Measurements from ENCODE around the gene CPTP. TPM values are rescaled to one million over a fixed set of nuclear protein-coding genes. Genes with fewer than 3 reads are reported as not detected.
"Not testable (repeated sequence)": the region's sequence is repeated elsewhere in the genome, so short reads cannot be mapped to it uniquely, and the experiment has no call there.

Gene CPTP
- polyA plus RNA-seq, 5 donors: 9.4 to 22.0 (median 12.4) TPM

DNA sequence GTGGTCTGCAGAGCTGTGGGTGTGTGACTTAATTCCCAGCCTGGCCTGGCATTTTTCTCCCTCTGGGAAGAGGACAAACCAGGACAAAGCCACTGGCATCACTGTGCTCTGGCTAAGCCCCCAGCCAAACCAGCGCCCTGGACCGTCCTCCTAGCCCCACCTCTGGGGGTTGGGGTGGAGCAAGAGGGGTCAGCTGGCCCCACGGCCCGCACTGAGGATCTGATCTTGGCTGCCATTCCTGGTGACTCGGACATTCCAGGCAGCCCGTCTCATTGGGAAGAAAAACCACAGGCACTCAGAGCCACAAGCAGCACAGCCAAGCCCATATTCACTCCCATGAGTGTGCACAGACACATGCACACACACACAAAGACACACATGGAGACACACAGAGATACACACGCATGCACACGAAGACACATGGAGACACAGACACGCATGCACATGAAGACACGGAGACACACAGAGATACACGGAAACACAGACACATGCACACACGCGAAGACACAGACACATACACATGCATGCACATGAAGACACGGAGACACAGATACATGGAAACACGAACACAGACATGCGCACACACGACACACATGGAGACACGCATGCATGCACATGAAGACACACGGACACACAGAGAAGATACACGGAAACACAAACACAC, 36.0 kb downstream of the CPTP start:
- no peak for DNase-seq

DNA sequence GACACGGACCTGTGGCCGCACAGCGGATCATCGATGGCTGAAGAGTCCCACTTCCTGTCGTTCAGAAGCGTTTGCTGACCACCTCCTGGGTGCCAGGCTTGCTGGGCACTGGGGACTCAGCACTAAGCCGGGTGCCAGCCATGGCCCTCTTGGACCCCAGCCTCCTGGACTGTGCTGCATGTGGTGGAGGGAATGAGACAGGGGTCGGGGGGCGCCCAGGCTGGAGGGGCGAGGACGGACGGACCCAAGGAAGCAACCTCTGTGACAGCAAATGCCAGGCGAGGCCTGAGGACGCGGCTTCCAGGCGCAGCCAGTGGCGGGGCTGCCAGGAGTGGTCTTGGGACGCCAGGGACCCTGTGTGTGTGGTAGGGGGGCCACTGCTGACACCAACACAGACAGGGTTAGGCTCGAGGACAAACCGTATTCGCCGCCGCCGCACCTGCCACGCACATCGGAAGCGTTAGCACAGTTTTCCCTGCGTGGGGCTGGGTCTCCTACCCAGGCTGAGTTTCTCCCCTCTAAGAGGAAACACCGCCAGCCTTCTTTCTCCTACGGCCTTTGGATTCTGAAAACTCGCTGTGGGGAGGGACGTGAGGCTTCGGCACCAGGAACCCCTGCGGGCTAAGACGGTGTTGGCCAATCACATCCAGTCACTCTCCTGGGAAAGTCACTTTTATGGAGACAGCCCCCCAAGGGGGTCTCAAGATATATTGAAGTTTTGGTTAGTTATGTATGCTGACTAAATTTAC, 36.8 kb downstream of the CPTP start:
- no peak for DNase-seq

DNA sequence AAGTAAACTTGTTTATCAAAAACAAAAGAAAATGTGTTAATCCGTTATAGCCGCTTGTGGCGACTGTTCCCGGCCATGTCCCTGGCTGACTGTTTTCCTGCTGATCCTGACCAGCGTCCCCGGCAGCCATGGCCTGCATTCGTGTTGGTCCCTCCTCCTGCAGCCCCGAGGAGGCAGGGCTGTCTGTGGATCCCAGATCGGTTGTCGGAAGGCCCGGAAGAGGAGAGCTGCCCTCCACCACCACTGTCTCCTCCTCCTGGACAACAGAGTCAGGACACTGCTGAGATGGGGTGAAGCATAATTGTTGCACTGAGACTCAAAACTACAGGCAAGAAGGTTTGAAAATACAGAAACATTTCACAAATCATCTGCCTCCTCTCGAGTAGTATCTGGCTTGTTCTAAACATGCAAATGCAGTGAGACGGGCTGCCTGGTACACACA, 37.4 kb downstream of the CPTP start:
- no peak for DNase-seq

DNA sequence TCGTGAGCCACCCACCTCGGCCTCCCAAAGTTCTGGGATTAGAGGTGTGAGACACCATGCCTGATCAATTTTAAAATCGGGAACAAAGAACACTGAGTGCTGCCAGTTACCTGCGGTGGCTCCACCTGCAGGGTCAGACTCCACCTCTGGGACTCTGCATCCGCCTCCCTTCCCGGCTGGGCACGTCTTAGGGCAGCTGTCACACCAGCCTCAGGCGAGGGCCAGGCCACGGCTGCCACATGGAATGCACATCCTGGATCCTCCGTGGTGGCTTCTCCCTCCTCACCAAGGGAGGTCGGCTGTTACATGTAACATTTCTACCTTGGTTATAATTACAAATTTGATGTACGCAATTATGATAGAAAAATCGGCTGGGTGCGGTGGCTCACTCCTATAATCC, 39.7 kb downstream of the CPTP start:
- DNase-seq: no peak

DNA sequence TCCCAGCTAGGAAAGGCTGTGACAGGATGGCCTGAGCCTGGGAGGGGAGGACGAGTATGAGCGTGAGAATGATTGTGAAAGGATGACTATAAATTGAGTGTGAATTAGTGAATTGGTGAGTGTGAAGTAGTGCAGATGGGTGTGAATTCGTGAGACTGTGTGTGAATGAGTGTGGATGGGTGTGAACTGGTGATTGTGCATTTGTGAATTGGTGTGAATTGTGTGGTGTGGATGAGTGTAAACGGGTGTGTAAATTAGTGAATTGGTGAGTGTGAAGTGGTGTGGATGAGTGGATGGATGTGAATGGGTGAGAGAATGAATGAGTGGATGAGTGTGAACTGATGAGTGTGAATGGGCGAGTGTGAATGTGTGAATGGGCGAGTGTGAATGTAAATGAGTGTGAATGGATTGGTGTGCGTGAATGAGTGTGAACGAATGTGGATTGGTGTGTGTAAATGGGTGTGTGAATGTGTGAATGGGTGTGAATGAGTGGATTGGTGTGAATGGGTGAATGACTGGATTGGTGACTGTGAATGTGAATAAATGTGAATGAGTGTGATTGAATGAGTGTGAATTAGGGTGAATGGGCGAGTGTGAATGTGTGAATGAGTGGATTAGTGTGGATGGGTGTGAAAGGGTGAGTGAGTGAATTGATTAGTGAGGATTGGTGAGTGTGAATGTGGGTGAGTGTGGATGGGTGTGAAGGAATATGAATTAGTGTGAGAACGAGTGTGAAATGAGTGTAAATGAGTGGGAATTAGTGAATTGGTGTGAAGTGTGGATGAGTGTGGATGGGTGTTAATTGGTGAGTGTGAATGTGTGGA, 41.5 kb downstream of the CPTP start:
- no peak for DNase-seq

DNA sequence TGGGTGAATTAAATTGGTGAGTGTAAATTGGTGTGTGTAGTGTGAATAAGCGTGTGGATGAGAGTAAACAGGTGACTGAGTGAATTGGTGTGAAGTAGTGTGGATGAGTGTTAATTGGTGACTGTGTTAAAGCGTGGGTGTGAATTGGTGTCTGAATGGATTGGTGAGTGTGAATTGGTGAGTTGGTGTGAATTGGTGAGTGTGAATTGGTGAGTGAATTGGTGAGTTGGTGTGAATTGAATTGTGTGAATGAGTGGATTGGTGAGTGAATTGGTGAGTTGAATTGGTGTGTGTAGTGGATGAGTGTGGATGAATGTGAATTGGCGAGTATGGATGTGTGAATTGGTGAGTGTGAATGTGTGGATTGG, 42.1 kb downstream of the CPTP start:
- DNase-seq: no peak

DNA sequence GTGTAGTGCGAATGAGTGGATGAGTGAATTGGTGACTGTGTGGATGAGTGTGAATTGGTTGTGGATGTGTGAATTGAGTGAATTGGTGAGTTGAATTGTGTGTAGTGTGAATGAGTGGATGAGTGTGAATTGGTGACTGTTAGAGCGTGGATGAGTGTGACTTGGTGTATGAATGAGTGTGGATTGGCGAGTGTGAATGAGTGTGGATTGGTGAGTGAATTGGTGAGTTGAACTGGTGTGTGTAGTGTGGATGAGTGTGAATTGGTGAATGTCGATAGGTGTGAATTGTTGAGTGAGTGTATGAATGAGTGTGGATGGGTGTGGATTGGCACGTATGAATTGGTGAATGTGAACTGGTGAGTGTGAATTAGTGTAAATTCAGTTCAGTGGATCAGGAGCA, 42.7 kb downstream of the CPTP start:
- DNase-seq: no peak

DNA sequence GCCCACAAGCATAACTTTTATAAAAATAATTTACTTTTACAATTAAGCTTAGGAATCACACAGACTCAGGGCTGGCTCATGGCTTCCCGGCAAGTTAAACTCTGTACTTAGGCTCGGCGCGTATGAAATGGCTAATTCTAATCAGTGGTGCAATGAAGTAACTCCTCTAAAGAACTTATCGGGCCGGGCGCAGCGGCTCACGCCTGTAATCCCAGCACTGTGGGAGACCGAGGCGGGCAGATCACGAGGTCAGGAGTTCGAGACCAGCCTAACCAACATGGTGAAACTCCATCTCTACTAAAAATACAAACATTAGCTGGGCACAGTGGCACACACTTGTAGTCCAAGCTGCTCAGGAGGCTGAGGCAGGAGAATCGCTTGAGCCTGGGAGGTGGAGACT, 45.5 kb downstream of the CPTP start:
- DNase-seq: not testable (repeated sequence)

DNA sequence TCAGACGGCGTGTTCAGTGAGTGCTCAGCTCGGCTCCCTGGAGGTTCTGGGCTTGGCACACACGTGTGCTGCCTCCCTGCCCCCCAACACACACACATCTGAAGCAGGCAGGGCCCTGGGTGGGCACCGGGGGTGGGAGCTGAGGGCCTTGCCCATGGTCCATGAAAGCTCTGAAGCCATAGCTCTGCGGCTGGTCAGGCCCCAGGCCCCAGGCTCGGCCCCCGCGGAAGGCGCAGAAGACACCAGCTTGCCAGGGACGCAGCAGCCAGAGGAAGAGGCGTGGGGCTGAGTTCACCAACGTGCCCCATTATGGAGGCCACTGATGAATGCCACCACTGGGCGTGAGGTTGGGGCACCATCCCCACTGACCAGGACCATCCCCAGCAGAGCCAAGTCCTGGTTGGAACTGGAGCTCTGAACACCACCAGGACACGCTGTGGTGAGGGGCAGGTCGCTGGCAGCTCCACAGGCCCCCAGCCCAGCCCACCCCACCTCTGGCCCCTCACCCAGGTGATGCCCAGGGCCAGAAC, 46.2 kb downstream of the CPTP start:
- no peak for DNase-seq

DNA sequence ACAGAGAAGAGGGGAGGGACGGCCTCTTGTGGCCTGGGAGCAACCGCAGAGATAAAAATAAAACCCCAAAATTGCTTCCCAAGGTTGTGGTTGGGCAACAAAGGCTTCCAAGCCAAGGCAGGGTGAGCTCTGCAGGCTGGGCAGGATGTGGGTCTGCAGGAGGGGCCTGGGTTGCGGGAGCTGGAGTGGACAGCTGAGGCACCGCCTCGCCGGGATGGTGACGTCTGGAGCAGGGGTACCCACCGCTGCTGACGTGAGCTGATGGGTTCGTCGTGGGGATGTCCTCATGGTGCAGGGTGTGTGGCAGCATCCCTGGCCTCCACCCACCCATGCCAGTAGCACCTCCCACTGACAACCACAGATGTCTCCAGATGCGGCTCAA, 46.8 kb downstream of the CPTP start:
- no peak for DNase-seq

DNA sequence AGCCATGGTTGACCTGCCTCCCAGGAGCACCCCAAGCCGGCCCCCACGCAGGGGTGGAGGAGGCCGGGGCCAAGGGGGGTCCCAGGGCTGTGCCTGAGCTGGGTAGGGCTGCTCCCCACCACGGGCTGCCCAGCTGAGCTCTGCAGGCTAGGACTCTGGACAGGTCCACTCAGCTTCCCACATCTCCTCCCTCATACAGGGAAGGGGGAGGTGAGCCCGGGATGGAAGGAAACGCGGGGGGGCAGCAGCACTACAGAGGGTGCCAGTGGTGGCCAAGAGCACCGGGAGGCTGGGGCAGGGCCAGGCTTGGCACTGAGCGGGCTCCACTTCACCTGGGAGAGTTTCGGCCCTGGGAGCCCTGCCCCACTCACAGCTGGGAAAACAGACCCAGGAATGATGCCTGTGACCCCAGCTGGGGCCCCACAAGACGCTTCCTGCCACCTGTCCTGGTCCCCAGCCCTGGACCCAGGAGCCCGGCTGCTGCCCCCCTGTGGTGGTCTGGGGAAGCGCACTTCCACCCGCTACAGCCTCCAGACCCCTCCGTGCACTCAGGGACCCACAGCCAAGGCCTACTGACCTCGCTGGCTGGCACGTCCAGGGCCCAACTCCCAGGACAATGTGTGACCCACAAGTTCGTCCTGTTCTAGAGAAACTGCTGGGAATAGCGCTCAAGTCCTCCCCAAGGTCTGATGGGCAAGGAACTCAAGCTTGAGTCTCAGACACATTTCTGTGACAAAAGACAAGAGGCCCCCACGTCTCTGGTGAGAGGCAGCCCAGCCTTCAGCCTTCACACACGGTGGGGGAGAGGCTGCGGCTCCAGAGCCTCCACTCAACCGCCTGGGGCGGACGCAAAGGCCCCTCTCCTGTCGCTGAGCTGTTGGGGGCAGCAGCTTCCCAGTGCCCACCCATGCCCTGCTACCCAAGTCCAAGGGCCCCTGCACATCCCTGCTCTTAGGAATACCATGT, 47.4 kb downstream of the CPTP start:
- no peak for DNase-seq

DNA sequence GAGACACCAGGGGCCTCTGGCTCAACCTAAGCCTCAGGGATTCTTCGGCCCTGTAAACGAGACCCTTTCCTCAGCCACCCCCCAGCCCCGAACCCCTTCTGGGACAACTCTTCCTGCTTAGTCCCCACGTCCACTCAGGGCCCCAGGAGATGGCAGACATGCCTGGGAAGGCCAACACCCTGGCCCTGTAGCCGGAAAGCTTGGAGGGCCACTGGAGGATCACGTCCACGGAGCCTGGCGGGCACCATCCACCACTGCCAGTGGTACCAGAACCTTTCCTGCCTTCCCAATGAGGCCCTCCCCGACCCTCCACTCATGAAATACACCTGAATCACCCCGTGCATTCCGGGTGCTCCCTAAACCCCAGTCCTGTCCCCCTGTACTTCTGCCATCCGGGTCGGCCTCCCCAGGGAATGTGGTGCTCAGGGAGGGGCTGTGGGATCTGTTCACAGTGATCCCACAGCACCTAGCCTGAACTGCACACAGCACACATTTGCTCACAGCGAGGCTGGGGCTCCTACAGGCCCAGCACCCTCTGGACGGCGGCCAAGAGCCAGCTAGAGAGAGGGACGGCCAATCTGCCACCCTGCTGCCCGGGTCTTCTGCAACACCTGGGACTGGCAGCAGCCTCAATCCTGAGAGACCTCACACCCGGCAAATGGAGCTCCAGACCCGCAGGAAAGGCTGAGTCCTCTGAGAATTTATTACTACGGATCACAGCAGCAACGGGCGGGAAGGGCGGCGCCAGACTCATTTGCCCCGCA, 48.6 kb downstream of the CPTP start:
- DNase-seq: no peak

DNA sequence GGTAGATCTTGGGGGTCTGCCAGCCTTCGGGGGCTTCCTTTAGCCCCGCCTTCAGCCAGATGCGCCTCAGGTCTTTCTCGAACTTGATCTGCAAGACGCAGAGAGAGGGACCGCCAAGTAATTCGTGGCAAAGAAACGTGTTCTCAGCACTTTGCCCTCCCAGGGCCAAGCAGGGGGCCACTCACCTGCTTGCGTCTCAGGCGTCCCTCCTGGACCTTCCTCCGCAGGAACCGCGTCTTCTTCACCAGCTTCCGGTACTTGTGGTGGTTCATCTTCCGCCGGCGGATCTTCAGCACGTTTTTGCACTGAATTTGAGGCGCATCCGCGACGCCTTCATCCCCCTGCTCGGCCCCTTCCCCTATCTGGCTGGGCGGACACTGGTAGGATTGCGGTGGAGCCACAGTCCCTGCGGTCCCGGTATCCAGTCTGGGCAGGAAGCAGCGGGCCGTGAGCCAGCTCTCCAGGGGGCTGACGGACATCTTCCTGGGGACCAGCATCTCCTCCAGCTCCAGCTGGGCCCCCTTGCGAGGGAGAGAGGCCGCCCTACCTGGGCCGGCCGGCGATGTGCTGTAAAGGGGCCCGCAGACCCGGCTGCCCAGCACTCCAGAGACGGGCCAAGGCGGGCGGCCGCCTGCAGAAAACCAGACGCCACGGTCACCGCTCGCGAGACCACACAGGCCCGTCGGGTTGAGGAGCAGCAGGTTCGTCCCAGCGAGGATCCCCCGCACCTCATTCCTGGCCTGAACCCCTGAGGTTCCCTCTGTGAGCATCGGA, 49.4 kb downstream of the CPTP start:
- DNase-seq: no peak

DNA sequence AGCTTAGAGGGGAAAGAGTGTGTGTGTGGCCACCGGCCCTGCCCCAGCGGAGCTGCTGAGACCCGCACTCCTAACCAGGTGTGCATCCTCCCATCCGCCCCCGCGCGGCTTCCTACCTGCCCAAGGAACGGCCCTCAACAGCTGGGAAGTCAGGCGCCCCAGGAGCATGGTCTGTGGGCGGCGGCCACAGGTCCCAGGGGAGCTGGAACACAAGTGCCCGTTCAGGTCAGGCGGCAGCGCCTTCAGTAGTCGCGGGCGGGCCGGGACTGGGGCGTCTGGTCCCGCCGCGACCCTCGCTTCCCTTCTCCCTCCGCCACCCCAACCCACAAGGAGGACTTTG, 50.0 kb downstream of the CPTP start:
- no peak for DNase-seq

DNA sequence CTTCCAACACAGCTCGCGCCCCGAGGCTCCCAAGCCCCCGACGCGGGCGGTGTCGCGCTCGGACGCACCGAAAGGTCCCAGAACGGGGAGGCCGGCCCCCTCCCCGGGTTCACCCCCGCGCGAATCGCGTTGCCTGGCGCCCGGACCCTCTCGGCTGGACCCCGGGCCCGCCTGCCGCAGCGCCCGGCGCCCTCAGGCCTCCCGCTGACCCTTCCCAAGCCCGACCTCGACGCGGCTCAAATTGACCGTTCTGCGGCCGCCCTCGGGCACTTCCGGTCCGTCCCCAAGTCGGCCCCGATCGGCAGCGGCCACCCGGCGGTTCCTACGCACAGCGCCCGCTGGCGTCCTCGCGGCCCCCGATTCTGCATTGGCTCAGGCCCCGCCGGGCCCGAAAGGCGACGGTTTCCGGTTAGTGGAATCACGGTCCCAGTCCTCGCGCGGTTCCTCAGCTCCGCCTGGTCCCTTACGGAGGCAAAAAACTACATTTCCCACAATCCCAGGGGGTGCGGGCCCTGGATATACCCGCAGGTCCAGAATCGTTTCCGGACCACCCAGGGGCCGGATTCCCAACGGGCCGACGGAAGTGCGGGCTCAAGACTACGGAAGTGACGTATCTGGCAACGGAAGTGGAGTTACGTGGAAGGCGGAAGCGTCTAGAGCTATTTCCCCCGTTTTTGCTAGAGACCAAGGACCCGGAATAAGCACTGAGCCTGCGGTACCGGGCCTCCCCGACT, 50.5 kb downstream of the CPTP start, which contains the start of gene AURKAIP1:
AURKAIP1 (minus strand) TSS at position 279 of the 734 bp plus-strand sequence. CDS start 451 bp downstream, outside the sequence.
- peak; percentile 100 for DNase-seq

DNA sequence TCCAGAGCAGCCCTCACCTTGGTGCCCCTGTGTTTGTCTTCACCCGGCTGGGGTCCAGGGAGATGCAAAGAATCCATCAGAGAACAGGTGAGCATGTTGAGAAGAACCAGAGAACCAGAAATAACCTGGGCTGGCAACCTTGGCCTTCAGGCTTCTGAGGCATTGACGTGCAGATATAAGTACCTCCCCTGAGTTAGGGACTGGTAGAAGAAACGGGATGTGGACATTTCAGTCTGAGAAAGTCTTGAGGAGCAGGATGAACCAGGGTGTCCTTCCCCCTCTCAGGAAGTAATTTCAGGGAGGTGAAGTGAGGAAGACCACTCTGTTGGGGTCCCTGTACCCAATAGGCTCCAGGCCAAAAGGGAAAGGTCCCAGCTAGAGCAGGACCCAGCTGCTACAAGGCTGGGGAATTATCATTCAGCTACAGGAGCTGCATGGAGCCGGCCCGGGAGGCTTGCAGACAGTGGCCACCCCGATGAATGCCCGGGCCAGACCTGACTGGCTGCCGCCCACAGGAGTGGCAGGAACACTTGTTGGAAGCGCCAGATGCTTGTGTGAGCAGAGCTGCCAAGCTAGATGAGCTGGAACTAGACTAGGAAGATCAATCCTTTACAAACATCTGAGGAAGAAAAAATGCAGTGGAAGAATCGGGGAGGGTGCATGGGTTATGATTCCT, 52.1 kb downstream of the CPTP start:
- no peak for DNase-seq

DNA sequence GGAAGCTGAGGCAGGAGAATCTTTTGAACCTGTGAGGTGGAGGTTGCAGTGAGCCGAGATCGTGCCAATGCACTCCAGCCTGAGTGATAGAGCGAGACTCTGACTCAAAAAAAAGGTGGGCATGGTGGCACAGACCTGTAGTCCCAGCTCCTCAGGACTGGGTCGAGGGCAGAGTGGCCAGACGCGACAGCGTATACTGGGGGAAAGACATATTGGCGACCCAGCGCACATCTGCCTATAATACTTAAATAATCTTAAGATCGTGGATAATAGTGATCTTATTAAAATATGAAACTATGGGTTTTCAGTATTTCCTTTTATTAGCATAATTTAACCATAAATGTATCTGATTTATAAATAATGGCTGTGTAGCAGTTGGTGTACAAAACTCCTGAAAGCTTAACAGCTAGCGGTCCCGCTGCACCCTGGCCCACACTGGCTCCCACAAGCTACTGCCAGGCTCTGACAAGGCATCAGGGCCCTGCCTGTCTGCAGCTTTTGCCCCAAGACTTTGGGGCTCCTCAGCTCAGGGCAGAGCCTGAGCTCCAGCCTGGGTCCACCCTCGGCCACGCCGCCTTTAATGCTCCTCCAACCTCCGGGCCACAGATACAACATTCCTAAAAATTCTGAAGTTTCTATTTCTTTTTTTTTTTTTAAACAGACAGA, 53.1 kb downstream of the CPTP start:
- no peak for DNase-seq
